GM12878 (cell line): ENCODE data around the gene ZSWIM6. TPM values are rescaled to one million over a fixed set of nuclear protein-coding genes. Genes with fewer than 3 reads are reported as not detected.

Experiments
- ATAC-seq: fragments of 200-7000 bp; cut with Tn5 transposase; 3 replicates; pipeline ENCODE4 v1.9.1; 2020; ENCODE audit warnings: mild to moderate bottlenecking, moderate library complexity
- BruUV-seq: library from RNA; stranded (reverse); fragments of 400-500 nt; replicated peaks from 2 replicates; lab custom pipeline; 2021; lab: Mats Ljungman, UMichigan
- CTCF ChIA-PET: fragments of 300-600 bp; sonication (Branson Sonifier 250); formaldehyde crosslinking; extraction: SDS; loops from one replicate; lab custom pipeline; 2021; ENCODE audit warnings: inconsistent platforms; lab: Yijun Ruan, JAX
- POLR2A ChIA-PET: fragments of 350-600 bp; formaldehyde crosslinking; extraction: SDS; loops from one replicate; lab custom pipeline; 2021; ENCODE audit warnings: inconsistent platforms; lab: Charles Lee
- RAD21 ChIA-PET: fragments of 300-600 bp; sonication (Branson Sonifier 250); formaldehyde crosslinking; loops from one replicate; lab custom pipeline; 2023; ENCODE audit warnings: antibody characterized with exemption; ENCODE audit not compliant: unreplicated experiment; lab: Charles Lee
- SMC1A ChIA-PET: fragments of 300-600 bp; sonication (Branson Sonifier 250); formaldehyde crosslinking; loops from one replicate; lab custom pipeline; 2023; ENCODE audit not compliant: unreplicated experiment, uncharacterized antibody; lab: Charles Lee
- DNase-seq: peaks from one replicate; pipeline ENCODE4 v3.0.0-alpha.2; 2011; ENCODE audit warnings: low read depth, low spot score
- FAIRE-seq: peaks from 3 replicates; lab custom pipeline; 2011; peaks lifted over from hg19 to GRCh38; lab: Jason Lieb, UNC
- H2AFZ ChIP-seq: 2 replicates; pipeline ENCODE4 v1.6.0; 2011; ENCODE audit warnings: low read depth, low read length, control low read depth; ENCODE audit not compliant: control insufficient read depth
- H3K27ac ChIP-seq: 2 replicates; pipeline ENCODE4 v1.5.1; 2011; ENCODE audit warnings: control low read depth; ENCODE audit not compliant: control insufficient read depth, insufficient read depth
- H3K27me3 ChIP-seq, 2 experiments: replicated peaks in 1 of 2; 2 replicates each; pipeline versions ENCODE4 v1.6.0 to v1.6.1; 2011; ENCODE audit warnings: low read length in 1 of 2; ENCODE audit not compliant: control insufficient read depth in 2 of 2, insufficient read depth in 2 of 2
- H3K36me3 ChIP-seq, 2 experiments: 2 replicates each; pipeline ENCODE4 v1.5.1; 2011; ENCODE audit warnings: low read length in 1 of 2; ENCODE audit not compliant: control insufficient read depth in 2 of 2, insufficient read depth in 2 of 2
- H3K4me1 ChIP-seq: 2 replicates; pipeline ENCODE4 v1.6.1; 2011; ENCODE audit warnings: mild to moderate bottlenecking, low read length, moderate library complexity, mixed read lengths; ENCODE audit not compliant: control insufficient read depth, insufficient read depth
- H3K4me2 ChIP-seq: 2 replicates; pipeline ENCODE4 v1.6.0; 2011; ENCODE audit warnings: control low read depth; ENCODE audit not compliant: control insufficient read depth, insufficient read depth
- H3K4me3 ChIP-seq: fragments of 200-600 bp; sonication (generic); 2 replicates; pipeline ENCODE4 v1.5.1; 2016
- H3K79me2 ChIP-seq: 2 replicates; pipeline ENCODE4 v1.6.0; 2011; ENCODE audit warnings: low read length; ENCODE audit not compliant: control insufficient read depth, insufficient read depth
- H3K9ac ChIP-seq: 2 replicates; pipeline ENCODE4 v1.8.0; 2011; ENCODE audit warnings: low read length, control low read depth, mixed read lengths; ENCODE audit not compliant: control insufficient read depth, insufficient read depth
- H3K9me3 ChIP-seq: replicated peaks from 3 replicates; pipeline ENCODE4 v1.5.1; 2011; ENCODE audit warnings: mild to moderate bottlenecking, low read length; ENCODE audit not compliant: control insufficient read depth, insufficient read depth
- H4K20me1 ChIP-seq: 2 replicates; pipeline ENCODE4 v1.6.0; 2011; ENCODE audit not compliant: control insufficient read depth, insufficient read depth
- BACH1 ChIP-seq: fragments of 450-650 bp; IDR thresholded peaks from 2 replicates; pipeline ENCODE4 v1.6.1; 2017; ENCODE audit warnings: mild to moderate bottlenecking, borderline replicate concordance
- BCL11A ChIP-seq: IDR thresholded peaks from 2 replicates; pipeline ENCODE4 v1.6.1; 2011; ENCODE audit warnings: low read depth, low read length
- CHD1 ChIP-seq: IDR thresholded peaks from 2 replicates; pipeline ENCODE4 v1.6.1; 2012; ENCODE audit warnings: low read depth, low read length, improper control_type of control experiment
- EGR1 ChIP-seq, 2 experiments: IDR thresholded peaks; 1 replicate in 1 of 2; 2 replicates in 1 of 2; pipeline ENCODE4 v1.6.1; 2011 to 2012; ENCODE audit warnings: low read depth in 2 of 2, low read length in 2 of 2, borderline replicate concordance in 1 of 2, mild to moderate bottlenecking in 1 of 2, moderate library complexity in 1 of 2
- FOXM1 ChIP-seq: IDR thresholded peaks from 2 replicates; pipeline ENCODE4 v1.6.1; 2012; ENCODE audit warnings: low read depth, mild to moderate bottlenecking, inconsistent platforms, low read length, moderate library complexity
- IKZF2 ChIP-seq, 2 experiments: fragments of 450-650 bp; IDR thresholded peaks; 2 replicates each; pipeline ENCODE4 v1.6.1; 2017; ENCODE audit warnings: mild to moderate bottlenecking in 2 of 2, moderate library complexity in 2 of 2
- MLLT1 ChIP-seq: fragments of 450-650 bp; IDR thresholded peaks from 2 replicates; pipeline ENCODE4 v1.6.1; 2016; ENCODE audit warnings: mild to moderate bottlenecking
- POLR2A ChIP-seq: IDR thresholded peaks from 2 replicates; pipeline ENCODE4 v1.6.1; 2011; ENCODE audit warnings: low read depth, mild to moderate bottlenecking, low read length
- RAD51 ChIP-seq: fragments of 450-650 bp; IDR thresholded peaks from 2 replicates; pipeline ENCODE4 v1.6.1; 2016; ENCODE audit warnings: moderate library complexity, mild to moderate bottlenecking, inconsistent platforms
- WRNIP1 ChIP-seq: IDR thresholded peaks from 2 replicates; pipeline ENCODE4 v1.6.1; 2011; ENCODE audit warnings: low read depth, low read length, improper control_type of control experiment, borderline replicate concordance
- whole genome bisulfite sequencing: methylation state at CpG from one replicate; pipeline ENCODE4 v1.1.6; 2016; ENCODE audit warnings: low lambda C conversion rate; ENCODE audit not compliant: insufficient replicate concordance, insufficient coverage; ENCODE audit errors: missing lambda C conversion rate; 5-methylcytosine and 5-hydroxymethylcytosine counted together
- in situ Hi-C: fragments of 300-500 bp; cut with MboI; formaldehyde crosslinking; loops from 9 replicates; pipeline ENCODE4 v1.14.3; 2018; ENCODE audit warnings: mixed read lengths
- intact Hi-C: fragments of 100-400 bp; cut with micrococcal nuclease; formaldehyde crosslinking; loops from one replicate; pipeline ENCODE4 v1.14.2; 2022; ENCODE audit not compliant: unreplicated experiment
- polyA plus RNA-seq, 11 experiments: library from polyadenylated mRNA; depleted of rRNA in 4 of 11; unstranded in 6 of 11; stranded (reverse) in 5 of 11; fragments of >200 nt; fragmentation: Nextera tagmentation in 4 of 11; fragmentation: Illumina TruSeq in 1 of 11; extraction: Ambion mirVana in 4 of 11; extraction: Trizol in 1 of 11; gene quantifications; 1 replicate in 1 of 11; 2 replicates in 10 of 11; pipeline versions ENCODE4 v1.2.1 to v1.2.3, GENCODE V29; 2011 to 2016; ENCODE audit warnings: inconsistent platforms in 2 of 11, missing spikeins in 2 of 11, low read depth in 1 of 11
- total RNA-seq, 4 experiments: library from RNA; depleted of rRNA in 3 of 4; stranded (reverse); fragments of >200 nt in 3 of 4; fragmentation: Illumina TruSeq in 1 of 4; extraction: Trizol in 1 of 4; gene quantifications; 2 replicates each; pipeline versions ENCODE4 v1.2.1 to v1.2.3, GENCODE V29; 2013 to 2021

ZSWIM6 gene
- total and polyA plus RNA-seq, 10 of the 15 experiments (the other 5 are each of a cell fraction or from before 2014, with no cell fraction given): 0.53 to 6.2 (median 3.4) TPM

GRCh38 chr5:61559722-61560121, 227.7 kb downstream of the ZSWIM6 start (continued):
- TF ChIP-seq MLLT1: no peak
- TF ChIP-seq POLR2A: no peak
- no peak for TF ChIP-seq BCL11A
- no peak for TF ChIP-seq EGR1 (IDR thresholded peaks at IDR 0.05; ENCODE audit: borderline replicate concordance in 1 of 2, low read depth in 2 of 2, low read length in 2 of 2)
- no peak for TF ChIP-seq FOXM1
- no peak for TF ChIP-seq WRNIP1
- TF ChIP-seq BACH1: no peak
- no peak for TF ChIP-seq IKZF2 (IDR thresholded peaks at IDR 0.05)
- TF ChIP-seq CHD1: no peak

- no peaks in the 10 kb centered on the region for H3K79me2 ChIP-seq
- WGBS: 10% methylated on average over 3 of the region's 3 CpGs
- intact Hi-C loops: no loop called here
- no peaks in the 10 kb centered on the region for H4K20me1 ChIP-seq
- no peak for DNase-seq
- no TSS peak for BruUV-seq
- no peak for FAIRE-seq
- POLR2A ChIA-PET: no interaction called here
- CTCF ChIA-PET: no interaction called here
- RAD21 ChIA-PET: no interaction called here
- TF ChIP-seq RAD51: no peak
- H3K9ac ChIP-seq: no peak overlapping the region
- H3K27ac ChIP-seq: no peak overlapping the region
- no peak overlapping the region for H2AFZ ChIP-seq
- H3K4me2 ChIP-seq: no peak overlapping the region
- H3K4me1 ChIP-seq: no peaks in the 10 kb centered on the region
- in situ Hi-C loops: no loop called here
- SMC1A ChIA-PET: no interaction called here
- no peaks in the 10 kb centered on the region for H3K36me3 ChIP-seq
- no peak for ATAC-seq
- no peaks in the 10 kb centered on the region for H3K9me3 ChIP-seq
- H3K4me3 ChIP-seq: no peak overlapping the region
- no peaks in the 10 kb centered on the region for H3K27me3 ChIP-seq
Observed at GRCh38 chr5:61563401-61563800, 231.3 kb downstream of the ZSWIM6 start.
